ENCODE results near the gene RSRC2. TPM values are rescaled to one million over a fixed set of nuclear protein-coding genes. Genes with fewer than 3 reads are reported as not detected.

Gene RSRC2
- total and polyA plus RNA-seq, 10 of the 15 experiments (the other 5 are each of a cell fraction or from before 2014, with no cell fraction given) = 49.8 to 112 (median 60.6) TPM

DNA sequence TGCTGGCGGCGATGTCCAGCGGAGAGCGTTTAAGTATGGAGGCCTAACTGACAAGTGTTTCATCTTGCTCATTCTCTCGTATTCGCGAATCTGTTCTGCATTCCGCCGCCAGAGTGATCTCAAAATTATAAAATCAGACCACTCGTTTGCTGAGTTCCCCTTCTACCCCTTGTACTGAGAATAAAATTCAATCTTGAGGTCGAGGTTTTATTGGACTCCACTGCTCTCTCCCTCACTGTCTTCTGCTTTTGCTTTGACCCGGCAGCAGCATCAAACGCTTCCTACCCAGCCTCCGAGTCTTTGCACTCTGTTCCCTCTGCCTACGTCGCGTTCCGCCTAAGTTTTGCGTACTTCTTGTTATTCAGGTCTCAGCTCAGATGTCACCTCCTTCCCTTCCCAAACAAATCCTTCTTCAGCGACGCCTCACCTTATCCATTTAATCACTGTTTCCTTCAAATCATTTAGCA, 775 bp upstream of the RSRC2 start:
- in situ Hi-C loops (cut with MboI) = no loop called here
- under 1% methylated on average over 21 of the region's 21 CpGs for WGBS (ENCODE audit: insufficient coverage, insufficient replicate concordance, low lambda C conversion rate, missing lambda C conversion rate)
- SMC1A ChIA-PET (ENCODE audit: uncharacterized antibody, unreplicated experiment) = interaction anchor here (1.6 to 3.1 kb wide), 2 partner anchors 28 to 56 kb away, joined by 5 to 39 read pairs; partner anchors contain the start of gene ZCCHC8
- POLR2A ChIA-PET = interaction anchor here (1.0 to 9.7 kb wide), 5 partner anchors 11 to 364 kb away, joined by 3 to 160 read pairs (median 4); partner anchors contain the start of gene ZCCHC8
- no peaks in the 10 kb centered on the region for H3K27me3 ChIP-seq (replicated peaks in 1 of 2; ENCODE audit: control insufficient read depth in 2 of 2, insufficient read depth in 2 of 2, low read length in 1 of 2)
- H3K4me2 ChIP-seq (ENCODE audit: control insufficient read depth, insufficient read depth) = peak overlapping the region; percentile 75
- CTCF ChIA-PET = interaction anchor here (2.8 kb wide), 1 partner anchor 26 kb away, joined by 16 read pairs; the partner anchor contains the start of gene ZCCHC8
- ATAC-seq (peak; percentile 10), FAIRE-seq (no peak), DNase-seq (ENCODE audit: low read depth, low spot score) (no peak)
- peaks cover 83% of the 10 kb centered on the region for H3K79me2 ChIP-seq (ENCODE audit: control insufficient read depth, insufficient read depth, low read length)
- peak overlapping the region; percentile 96 for H3K4me3 ChIP-seq
- H3K9ac ChIP-seq (ENCODE audit: control insufficient read depth, insufficient read depth, low read length) = peak overlapping the region; percentile 100
- peaks cover 0 to 4% of the 10 kb centered on the region in 2 experiments; a peak in 3 of 4 replicates for H3K36me3 ChIP-seq (ENCODE audit: control insufficient read depth in 2 of 2, insufficient read depth in 2 of 2, low read length in 1 of 2)
- H2AFZ ChIP-seq (ENCODE audit: control insufficient read depth, low read depth, low read length) = peak overlapping the region; percentile 67
- H3K9me3 ChIP-seq (replicated peaks; ENCODE audit: control insufficient read depth, insufficient read depth, low read length) = no peaks in the 10 kb centered on the region
- peaks cover 28% of the 10 kb centered on the region for H3K4me1 ChIP-seq (ENCODE audit: control insufficient read depth, insufficient read depth, low read length)
- 0 out of 2 replicates have a peak, but pooled peaks cover 3% of the 10 kb centered on the region for H4K20me1 ChIP-seq (ENCODE audit: control insufficient read depth, insufficient read depth)
- RAD21 ChIA-PET (ENCODE audit: unreplicated experiment) = interaction anchor here (0.5 to 4.6 kb wide), 3 partner anchors 27 to 129 kb away, joined by 3 to 49 read pairs (median 5); partner anchors contain the start of gene ZCCHC8
- BruUV-seq (replicated peaks) = TSS peak; percentile 90
- intact Hi-C loops (cut with micrococcal nuclease; ENCODE audit: unreplicated experiment) = loop anchor here (2.0 kb wide), 1 partner anchor 27 kb away; the partner anchor contains the start of gene ZCCHC8
- H3K27ac ChIP-seq (ENCODE audit: control insufficient read depth, insufficient read depth) = peak overlapping the region; percentile 87
- no peak for TF ChIP-seq FOXK2 (IDR thresholded peaks at IDR 0.05)
- peak; percentile 15; the same call in 1 of the 2 replicates for TF ChIP-seq ZNF207 (IDR thresholded peaks at IDR 0.05; ENCODE audit: borderline replicate concordance)
- TF ChIP-seq POU2F2 (IDR thresholded peaks at IDR 0.05; ENCODE audit: borderline replicate concordance, low read depth, low read length) = peak; percentile 36; the same call in 1 of the 3 replicates
- 0 out of 2 replicates have a peak, but pooled peaks have one; percentile 1 for TF ChIP-seq NKRF (conservative IDR thresholded peaks at IDR 0.05)
- 0 out of 2 replicates have a peak, but pooled peaks have one; percentile 62 for TF ChIP-seq PAX8 (IDR thresholded peaks at IDR 0.05)
